Neural cell (in vitro differentiated cells): ENCODE results near the gene TEF. TPM values are rescaled to one million over a fixed set of nuclear protein-coding genes. Genes with fewer than 3 reads are reported as not detected.

Experiments
- H2AFZ ChIP-seq: fragments of 200-600, 300-800 bp; sonication (generic), shearing (Covaris generic); 2 replicates; pipeline ENCODE4 v1.6.0; 2014; ENCODE audit warnings: low read depth, mild to moderate bottlenecking, antibody characterized with exemption, low read length, moderate library complexity
- H3F3A ChIP-seq: fragments of 200-600 bp; shearing (Covaris generic); 2 replicates; pipeline ENCODE4 v1.6.1; 2016; ENCODE audit warnings: mild to moderate bottlenecking, moderate library complexity, mixed read lengths, antibody characterized with exemption, low read length; ENCODE audit not compliant: insufficient read depth, poor library complexity, severe bottlenecking
- H3K27ac ChIP-seq: fragments of 200-600, 300-800 bp; sonication (generic), shearing (Covaris generic); 2 replicates; pipeline ENCODE4 v1.5.1; 2014; ENCODE audit warnings: mild to moderate bottlenecking, low read length, moderate library complexity
- H3K27me3 ChIP-seq: fragments of 300-800, 200-600 bp; sonication (generic), shearing (Covaris generic); 2 replicates; pipeline ENCODE4 v1.6.0; 2014; ENCODE audit warnings: mild to moderate bottlenecking, low read depth, low read length, moderate library complexity; ENCODE audit not compliant: insufficient read depth
- H3K36me3 ChIP-seq: fragments of 300-800, 200-600 bp; sonication (generic), shearing (Covaris generic); 2 replicates; pipeline ENCODE4 v1.5.1; 2014; ENCODE audit warnings: mild to moderate bottlenecking, antibody characterized with exemption, low read length, moderate library complexity; ENCODE audit not compliant: insufficient read depth
- H3K4me2 ChIP-seq: fragments of 300-800, 200-600 bp; sonication (generic), shearing (Covaris generic); 2 replicates; pipeline ENCODE4 v1.6.0; 2014; ENCODE audit warnings: mild to moderate bottlenecking, low read length
- H3K4me3 ChIP-seq: fragments of 300-800, 200-600 bp; sonication (generic), shearing (Covaris generic); 2 replicates; pipeline ENCODE4 v1.5.1; 2014; ENCODE audit warnings: mild to moderate bottlenecking, low read length, moderate library complexity
- H3K79me2 ChIP-seq: fragments of 200-600 bp; shearing (Covaris generic); replicated peaks from 2 replicates; pipeline ENCODE4 v1.6.0; 2014; ENCODE audit warnings: mild to moderate bottlenecking, low read length, moderate library complexity; ENCODE audit not compliant: insufficient read depth
- H3K9ac ChIP-seq: fragments of 300-800, 200-600 bp; sonication (generic), shearing (Covaris generic); 2 replicates; pipeline ENCODE4 v1.6.1; 2016; ENCODE audit warnings: mild to moderate bottlenecking, low read length, mixed read lengths
- H3K9me2 ChIP-seq: fragments of 200-600 bp; shearing (Covaris generic); 2 replicates; pipeline ENCODE4 v1.6.1; 2016; ENCODE audit warnings: mild to moderate bottlenecking, low read length, mixed read lengths; ENCODE audit not compliant: insufficient read depth
- H3K9me3 ChIP-seq: fragments of 200-600, 300-800 bp; sonication (generic), shearing (Covaris generic); 2 replicates; pipeline ENCODE4 v1.6.1; 2016; ENCODE audit warnings: mild to moderate bottlenecking, mixed run types, low read length, moderate library complexity, mixed read lengths
- H4K20me1 ChIP-seq: fragments of 200-600 bp; shearing (Covaris generic); 2 replicates; pipeline ENCODE4 v1.6.1; 2016; ENCODE audit warnings: mild to moderate bottlenecking, mixed run types; ENCODE audit not compliant: insufficient read depth
- CTCF ChIP-seq: fragments of 450-650 bp; IDR thresholded peaks from 2 replicates; pipeline ENCODE4 v1.5.1; 2014; ENCODE audit warnings: antibody characterized with exemption, mild to moderate bottlenecking, moderate library complexity; ENCODE audit not compliant: poor library complexity, severe bottlenecking
- EP300 ChIP-seq: fragments of 450-650 bp; conservative IDR thresholded peaks from 2 replicates; pipeline ENCODE4 v1.6.1; 2014; ENCODE audit warnings: antibody characterized with exemption, mild to moderate bottlenecking, moderate library complexity; ENCODE audit not compliant: poor library complexity, severe bottlenecking
- EZH2 ChIP-seq: fragments of 200-600, 300-800 bp; shearing (Covaris generic), sonication (generic); IDR thresholded peaks from 2 replicates; pipeline ENCODE4 v1.6.1; 2014; ENCODE audit warnings: antibody characterized with exemption, low read length, borderline replicate concordance, mild to moderate bottlenecking; ENCODE audit not compliant: insufficient read depth, poor library complexity, severe bottlenecking
- MXI1 ChIP-seq: fragments of 450-650 bp; conservative IDR thresholded peaks from 2 replicates; pipeline ENCODE4 v1.6.1; 2014; ENCODE audit warnings: antibody characterized with exemption, mild to moderate bottlenecking; ENCODE audit not compliant: poor library complexity, severe bottlenecking
- POLR2AphosphoS5 ChIP-seq: IDR thresholded peaks from 2 replicates; pipeline ENCODE4 v1.6.1; 2012
- RAD21 ChIP-seq: fragments of 450-650 bp; conservative IDR thresholded peaks from 2 replicates; pipeline ENCODE4 v1.6.1; 2014; ENCODE audit warnings: antibody characterized with exemption, mild to moderate bottlenecking, moderate library complexity
- REST ChIP-seq: IDR thresholded peaks from 2 replicates; pipeline ENCODE4 v1.6.1; 2012; ENCODE audit warnings: borderline replicate concordance
- SMC3 ChIP-seq: fragments of 450-650 bp; conservative IDR thresholded peaks from 2 replicates; pipeline ENCODE4 v1.6.1; 2014; ENCODE audit warnings: antibody characterized with exemption, mild to moderate bottlenecking, moderate library complexity; ENCODE audit not compliant: poor library complexity
- TAF1 ChIP-seq: IDR thresholded peaks from 2 replicates; pipeline ENCODE4 v1.6.1; 2012; ENCODE audit warnings: low read depth
- polyA plus RNA-seq: library from polyadenylated mRNA; depleted of rRNA; stranded (reverse); fragments of >200 nt; gene quantifications from 2 replicates; pipeline ENCODE4 v1.2.3, GENCODE V29; 2014

Gene TEF
- polyA plus RNA-seq, 1 donor from 2014 or later, result 4.9 TPM

GRCh38 chr22:41339823-41340222, 41.9 kb upstream of the TEF start:
- Histone ChIP-seq H3K27me3 (no peaks in the 10 kb centered on the region), H3F3A (no peaks in the 10 kb centered on the region), H3K4me2 (no peak overlapping the region), H3K9me3 (no peaks in the 10 kb centered on the region), H3K9me2 (no peaks in the 10 kb centered on the region), H3K9ac (no peak overlapping the region), H3K36me3 (no peaks in the 10 kb centered on the region), H3K79me2 (no peaks in the 10 kb centered on the region), H3K27ac (no peak overlapping the region), H2AFZ (no peak overlapping the region), H4K20me1 (no peaks in the 10 kb centered on the region), H3K4me3 (no peak overlapping the region)
- TF ChIP-seq MXI1 (no peak), TAF1 (no peak), CTCF (no peak), POLR2AphosphoS5 (no peak), RAD21 (no peak), REST (no peak), EZH2 (no peak), EP300 (no peak), SMC3 (no peak)

- Histone ChIP-seq H3K79me2 (no peaks in the 10 kb centered on the region), H3K36me3 (no peaks in the 10 kb centered on the region), H3K9ac (no peak overlapping the region), H3K27me3 (no peaks in the 10 kb centered on the region), H3K4me3 (no peak overlapping the region), H2AFZ (no peak overlapping the region), H3K9me3 (no peaks in the 10 kb centered on the region), H3K4me2 (no peak overlapping the region), H4K20me1 (no peaks in the 10 kb centered on the region), H3K9me2 (no peaks in the 10 kb centered on the region), H3F3A (no peaks in the 10 kb centered on the region), H3K27ac (no peak overlapping the region)
- TF ChIP-seq REST (no peak), CTCF (no peak), EZH2 (no peak), POLR2AphosphoS5 (no peak), SMC3 (no peak), MXI1 (no peak), EP300 (no peak), RAD21 (no peak), TAF1 (no peak)
Observed at GRCh38 chr22:41340357-41340756, 41.4 kb upstream of the TEF start.
